C4-2B (cell line): ENCODE results near the gene SHMT2.

Experiments
- CTCF ChIP-seq: fragments of 450-650 bp; conservative IDR thresholded peaks from 2 replicates; pipeline ENCODE4 v1.5.1; 2017; ENCODE audit warnings: mild to moderate bottlenecking
- ZFX ChIP-seq: fragments of 450-650 bp; IDR thresholded peaks from 2 replicates; pipeline ENCODE4 v1.6.1; 2017

DNA sequence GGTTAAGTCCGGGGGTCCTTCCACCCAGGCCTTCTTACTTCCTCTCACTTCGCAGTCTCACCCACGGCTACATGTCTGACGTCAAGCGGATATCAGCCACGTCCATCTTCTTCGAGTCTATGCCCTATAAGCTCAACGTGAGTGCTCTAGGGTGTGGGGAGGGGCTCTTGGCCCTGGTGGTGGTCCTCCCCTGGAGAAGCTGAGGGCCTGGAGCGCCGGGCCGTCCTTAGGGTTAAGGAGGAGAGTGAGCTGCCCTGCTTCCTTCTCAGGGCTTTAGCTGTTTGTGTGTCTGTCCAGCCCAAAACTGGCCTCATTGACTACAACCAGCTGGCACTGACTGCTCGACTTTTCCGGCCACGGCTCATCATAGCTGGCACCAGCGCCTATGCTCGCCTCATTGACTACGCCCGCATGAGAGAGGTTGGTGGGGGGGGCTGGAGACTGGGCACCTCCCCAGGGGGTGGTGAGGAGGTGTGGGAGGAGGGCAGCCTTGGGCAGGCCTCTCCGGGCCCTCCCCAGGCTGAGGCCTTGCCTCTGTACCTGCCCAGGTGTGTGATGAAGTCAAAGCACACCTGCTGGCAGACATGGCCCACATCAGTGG is 2.7 kb downstream of the SHMT2 start:
- TF ChIP-seq CTCF (no peak), ZFX (no peak)
